B cell (primary cell): ENCODE results near the gene HOMER3. TPM values are rescaled to one million over a fixed set of nuclear protein-coding genes. Genes with fewer than 3 reads are reported as not detected.

Experiments used
- ATAC-seq: fragments of 200-7000 bp; cut with Tn5 transposase; one replicate; pipeline ENCODE4 v1.10.0; 2021; ENCODE audit warnings: low read depth, mild to moderate bottlenecking, moderate number of reproducible peaks, moderate library complexity
- CTCF ChIA-PET: fragments of 350-600 bp; sonication (Branson Sonifier 250); formaldehyde crosslinking; loops from one replicate; lab custom pipeline; 2021; ENCODE audit warnings: antibody characterized with exemption, inconsistent platforms; lab: Charles Lee
- POLR2A ChIA-PET: fragments of 350-600 bp; sonication (Branson Sonifier 250); formaldehyde crosslinking; loops from one replicate; lab custom pipeline; 2021; ENCODE audit warnings: antibody characterized with exemption; lab: Charles Lee
- DNase-seq: peaks from one replicate; pipeline ENCODE4 v3.0.0; 2013
- H2AFZ ChIP-seq: 2 replicates; pipeline ENCODE4 v1.6.1; 2012; ENCODE audit warnings: mild to moderate bottlenecking, low read depth, low read length; ENCODE audit not compliant: insufficient read depth, poor library complexity, severe bottlenecking
- H3K27ac ChIP-seq, 2 donors: 1 replicate in 1 of 2; 2 replicates in 1 of 2; pipeline ENCODE4 v1.5.1; 2012 to 2013; ENCODE audit warnings: low read length in 2 of 2, mild to moderate bottlenecking in 2 of 2, moderate library complexity in 1 of 2
- H3K27me3 ChIP-seq, 4 experiments: fragments of 200-600 bp in 1 of 4; sonication (generic) in 1 of 4; replicated peaks in 1 of 4; 1 replicate in 2 of 4; 2 replicates in 2 of 4; pipeline versions ENCODE4 v1.6.1 to v1.7.0; 2013 to 2016; ENCODE audit warnings: low read length in 3 of 4, mild to moderate bottlenecking in 2 of 4, mixed read lengths in 1 of 4, moderate library complexity in 1 of 4; ENCODE audit not compliant: insufficient read depth in 4 of 4, control insufficient read depth in 3 of 4; ENCODE audit errors: control extremely low read depth in 1 of 4
- H3K36me3 ChIP-seq, 2 experiments: replicated peaks in 1 of 2; 1 replicate in 1 of 2; 2 replicates in 1 of 2; pipeline versions ENCODE4 v1.6.1 to v1.7.1; 2013; ENCODE audit warnings: low read length in 1 of 2; ENCODE audit not compliant: insufficient read depth in 2 of 2, control insufficient read depth in 1 of 2; ENCODE audit errors: control extremely low read depth in 1 of 2, extremely low read depth in 1 of 2
- H3K4me1 ChIP-seq, 2 donors: fragments of 200-600 bp in 1 of 2; sonication (generic) in 1 of 2; 1 replicate in 1 of 2; 2 replicates in 1 of 2; pipeline versions ENCODE4 v1.5.1 to v1.6.1; 2013 to 2017; ENCODE audit warnings: low read length in 2 of 2; ENCODE audit not compliant: control insufficient read depth in 2 of 2, insufficient read depth in 2 of 2
- H3K4me2 ChIP-seq: replicated peaks from 2 replicates; pipeline ENCODE3; 2012; ENCODE audit warnings: mild to moderate bottlenecking, low read depth, low read length; ENCODE audit not compliant: poor library complexity, severe bottlenecking
- H3K4me3 ChIP-seq, 5 experiments: fragments of 200-600 bp in 1 of 5; sonication (generic) in 1 of 5; 1 replicate in 3 of 5; 2 replicates in 2 of 5; pipeline versions ENCODE4 v1.5.1 to v1.7.0; 2011 to 2016; ENCODE audit warnings: low read length in 4 of 5, mild to moderate bottlenecking in 4 of 5, low read depth in 2 of 5, control low read depth in 1 of 5, moderate library complexity in 1 of 5; ENCODE audit not compliant: insufficient read depth in 1 of 5; ENCODE audit errors: control extremely low read depth in 1 of 5, extremely low read depth in 1 of 5
- H3K79me2 ChIP-seq: fragments of 200-600 bp; sonication (generic); one replicate; pipeline ENCODE4 v1.6.0; 2016; ENCODE audit warnings: low read length; ENCODE audit not compliant: control insufficient read depth, insufficient read depth
- H3K9ac ChIP-seq: fragments of 200-600 bp; sonication (generic); 2 replicates; pipeline ENCODE4 v1.6.1; 2017; ENCODE audit warnings: mild to moderate bottlenecking, low read length, moderate library complexity
- H3K9me3 ChIP-seq, 3 donors: one replicate each; pipeline versions ENCODE4 v1.6.1 to v1.7.1; 2013; ENCODE audit warnings: low read length in 2 of 3; ENCODE audit not compliant: control insufficient read depth in 2 of 3, insufficient read depth in 1 of 3; ENCODE audit errors: control extremely low read depth in 1 of 3
- H4K20me1 ChIP-seq: 2 replicates; pipeline ENCODE4 v1.6.0; 2012; ENCODE audit warnings: mild to moderate bottlenecking, low read length; ENCODE audit not compliant: insufficient read depth, control insufficient read depth, poor library complexity, severe bottlenecking
- H3K27ac Mint-ChIP-seq: one replicate; pipeline ENCODE4 v1.8.0; 2021; ENCODE audit warnings: mixed read lengths
- H3K27me3 Mint-ChIP-seq: one replicate; pipeline ENCODE4 v1.8.0; 2021; ENCODE audit warnings: mixed read lengths
- H3K4me1 Mint-ChIP-seq: one replicate; pipeline ENCODE4 v1.8.0; 2021; ENCODE audit warnings: mixed read lengths
- H3K4me3 Mint-ChIP-seq: one replicate; pipeline ENCODE4 v1.8.0; 2021; ENCODE audit warnings: mixed read lengths
- H3K9me3 Mint-ChIP-seq: one replicate; pipeline ENCODE4 v1.8.0; 2022; ENCODE audit warnings: mixed read lengths; ENCODE audit not compliant: insufficient read depth
- CTCF ChIP-seq: fragments of 200-600 bp; IDR thresholded peaks from one replicate; pipeline ENCODE4 v1.8.0; 2022; ENCODE audit warnings: antibody characterized with exemption, mild to moderate bottlenecking
- EZH2 ChIP-seq: IDR thresholded peaks from 2 replicates; pipeline ENCODE4 v1.6.1; 2012; ENCODE audit warnings: borderline replicate concordance, low read depth, mild to moderate bottlenecking, moderate library complexity, low read length; ENCODE audit not compliant: insufficient read depth, poor library complexity, severe bottlenecking
- WGBS: methylation state at CpG from one replicate; pipeline ENCODE4 v1.1.5; 2013; ENCODE audit warnings: missing lambda C conversion rate; ENCODE audit not compliant: insufficient coverage; 5-methylcytosine and 5-hydroxymethylcytosine counted together
- intact Hi-C: fragments of 100-400 bp; cut with micrococcal nuclease; formaldehyde crosslinking; loops from one replicate; pipeline ENCODE4 v1.10.0; 2022
- polyA plus RNA-seq: library from polyadenylated mRNA; depleted of rRNA; stranded (reverse); fragments of >200 nt; gene quantifications from 2 replicates; pipeline ENCODE4 v1.2.3, GENCODE V29; 2012
- total RNA-seq, 2 donors: library from RNA; stranded (reverse); fragments of 120-200 nt in 1 of 2; gene quantifications; 1 replicate in 1 of 2; 2 replicates in 1 of 2; pipeline versions ENCODE4 v1.2.3 to v1.2.4, GENCODE V29; 2013 to 2022

The HOMER3 gene
- total and polyA plus RNA-seq, 2 donors (not counting 1 experiment from before 2014, with no cell fraction given): 5.9 to 26.4 TPM

DNA sequence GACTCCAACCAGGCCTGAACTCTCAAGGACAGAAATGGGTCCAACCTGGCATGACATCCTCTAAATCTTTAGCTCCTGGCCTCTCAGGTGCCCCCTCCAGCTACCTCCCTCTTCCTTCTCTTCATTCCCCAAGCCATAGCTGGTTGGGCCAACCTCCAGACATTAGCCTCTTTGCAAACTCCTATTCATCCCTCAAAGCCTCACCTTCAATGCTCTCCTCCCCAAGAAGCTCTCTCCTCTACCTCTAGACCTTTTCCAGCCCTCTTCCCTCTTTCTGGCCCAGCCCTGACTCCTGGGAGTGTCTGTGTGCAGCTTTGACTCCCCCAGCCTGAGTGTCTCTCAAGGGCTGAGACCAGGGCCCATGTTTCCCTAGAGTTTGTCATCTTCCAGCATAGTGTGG lies 5.3 kb upstream of the HOMER3 start:
- Histone ChIP-seq H3K4me2 (no peak overlapping the region), H3K9ac (no peak overlapping the region), H3K27ac (no peak overlapping the region), H3K36me3 (no peaks in the 10 kb centered on the region), H3K27me3 (peaks cover 0 to 14% (median 3%) of the 10 kb centered on the region in 4 experiments), H3K4me1 (peaks cover 12 to 38% of the 10 kb centered on the region in 2 donors), H3K9me3 (no peaks in the 10 kb centered on the region), H3K79me2 (no peaks in the 10 kb centered on the region), H3K4me3 (no peak overlapping the region), H4K20me1 (no peaks in the 10 kb centered on the region), H2AFZ (no peak overlapping the region)
- ChIA-PET POLR2A (no interaction called here), CTCF (no interaction called here)
- ATAC-seq (no peak), DNase-seq (no peak)
- intact Hi-C loops: no loop called here
- Mint-ChIP-seq H3K27ac (peak overlapping the region; percentile 86), H3K27me3 (peaks cover 21% of the 10 kb centered on the region), H3K4me1 (peaks cover 30% of the 10 kb centered on the region), H3K9me3 (no peaks in the 10 kb centered on the region), H3K4me3 (no peak overlapping the region)
- TF ChIP-seq EZH2 (no peak), CTCF (no peak)

DNA sequence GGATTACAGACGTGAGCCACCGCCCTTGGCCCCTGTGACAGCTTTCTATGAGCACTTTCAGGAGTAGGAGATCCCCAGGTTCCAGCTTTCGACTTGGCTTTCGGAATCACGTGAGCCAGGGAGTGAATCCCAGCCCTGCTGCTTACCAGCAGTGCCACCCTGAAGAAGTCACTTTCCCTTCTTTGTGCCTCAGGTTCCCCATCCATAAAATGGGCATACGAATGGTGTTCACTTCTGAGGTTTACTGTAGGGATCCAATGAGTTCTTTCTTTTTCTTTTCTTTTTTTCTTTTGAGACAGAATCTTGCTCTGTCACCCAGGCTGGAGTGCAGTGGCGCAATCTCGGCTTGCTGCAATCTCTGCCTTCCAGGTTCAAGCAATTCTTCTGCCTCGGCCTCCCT lies 4.3 kb upstream of the HOMER3 start:
- peaks cover 17 to 44% of the 10 kb centered on the region in 2 donors for H3K4me1 ChIP-seq
- ChIA-PET POLR2A (no interaction called here), CTCF (no interaction called here)
- H3K4me2 ChIP-seq: no peak overlapping the region
- peaks cover 0 to 20% (median 5%) of the 10 kb centered on the region in 4 experiments for H3K27me3 ChIP-seq
- H2AFZ ChIP-seq: no peak overlapping the region
- Mint-ChIP-seq H3K27ac (no peak overlapping the region), H3K27me3 (peaks cover 21% of the 10 kb centered on the region), H3K4me3 (no peak overlapping the region), H3K9me3 (no peaks in the 10 kb centered on the region), H3K4me1 (peaks cover 34% of the 10 kb centered on the region)
- no peaks in the 10 kb centered on the region for H3K9me3 ChIP-seq
- H3K27ac ChIP-seq: no peak overlapping the region
- H3K4me3 ChIP-seq: no peak overlapping the region
- no peaks in the 10 kb centered on the region for H3K36me3 ChIP-seq
- intact Hi-C loops: no loop called here
- H4K20me1 ChIP-seq: no peaks in the 10 kb centered on the region
- DNase-seq: no peak
- H3K79me2 ChIP-seq: no peaks in the 10 kb centered on the region
- TF ChIP-seq EZH2 (no peak), CTCF (no peak)
- no peak overlapping the region for H3K9ac ChIP-seq
- ATAC-seq: no peak
- WGBS: 92% methylated on average over 8 of the region's 9 CpGs
